Transverse colon (tissue), 4 donors: ENCODE results near the gene RPS10. TPM values are rescaled to one million over a fixed set of nuclear protein-coding genes. Genes with fewer than 3 reads are reported as not detected.

Experiments used
- DNase-seq: peaks from one replicate; pipeline ENCODE4 v3.0.0-alpha.2; 2019
- H3K27ac ChIP-seq, 4 donors: fragments of 200-600 bp; sonication (generic); 2 replicates each; pipeline ENCODE4 v1.5.1; 2016 to 2018; ENCODE audit warnings: inconsistent platforms in 4 of 4
- H3K27me3 ChIP-seq: fragments of 200-600 bp; sonication (generic); 2 replicates; pipeline ENCODE4 v1.5.1; 2017; ENCODE audit warnings: inconsistent platforms
- H3K36me3 ChIP-seq, 4 donors: fragments of 200-600 bp; sonication (generic); 2 replicates each; pipeline ENCODE4 v1.5.1; 2017 to 2019; ENCODE audit warnings: inconsistent platforms in 4 of 4
- H3K4me1 ChIP-seq, 4 donors: fragments of 200-600 bp; sonication (generic); 2 replicates each; pipeline ENCODE4 v1.5.1; 2017 to 2020; ENCODE audit warnings: inconsistent platforms in 4 of 4
- H3K4me3 ChIP-seq, 4 donors: fragments of 200-600 bp; sonication (generic); 1 replicate in 1 of 4; 2 replicates in 3 of 4; pipeline versions ENCODE4 v1.5.1 to v1.6.1; 2017 to 2019; ENCODE audit warnings: inconsistent platforms in 4 of 4
- H3K9me3 ChIP-seq, 2 donors: fragments of 200-600 bp; sonication (generic); 2 replicates each; pipeline ENCODE4 v1.5.1; 2017 to 2019; ENCODE audit warnings: inconsistent platforms in 2 of 2
- EP300 ChIP-seq: sonication (generic); formaldehyde crosslinking; IDR thresholded peaks from one replicate; pipeline ENCODE4 v1.6.1; 2017; ENCODE audit warnings: antibody characterized with exemption, low read depth
- POLR2A ChIP-seq: fragments of 450-650 bp; IDR thresholded peaks from one replicate; pipeline ENCODE4 v1.6.1; 2016; ENCODE audit warnings: antibody characterized with exemption, mild to moderate bottlenecking, moderate library complexity
- POLR2AphosphoS5 ChIP-seq, 3 donors: sonication (generic); formaldehyde crosslinking; IDR thresholded peaks; one replicate each; pipeline ENCODE4 v1.6.1; 2016; ENCODE audit warnings: antibody characterized with exemption in 3 of 3
- WGBS, 2 donors: methylation state at CpG; one replicate each; pipeline ENCODE4 v1.1.5; 2018; ENCODE audit warnings: low coverage in 1 of 2; 5-methylcytosine and 5-hydroxymethylcytosine counted together
- in situ Hi-C, 4 donors: fragments of 200-750 bp; cut with MboI; loops; one replicate each; pipeline versions ENCODE4 v1.15.0 to v1.15.1; 2017; ENCODE audit warnings: low sequenced_read_pairs in 3 of 4, low pct_ligation_motif_present in 1 of 4, low pct_unique_long_range_greater_than_20kb in 1 of 4
- intact Hi-C: fragments of 100-400 bp; cut with DNase I; formaldehyde crosslinking; loops from one replicate; pipeline ENCODE4 v1.15.1; 2023; ENCODE audit warnings: low total_unique reads
- total RNA-seq, 4 donors: library from RNA; depleted of rRNA; stranded (reverse); fragments of >200 nt; gene quantifications; one replicate each; pipeline ENCODE4 v1.1.0, GENCODE V29; 2016
- TF ChIP-seq, protein P1 (sequence below), 5 experiments: fragments of 200-600 bp in 3 of 5; fragments of 450-650 bp in 2 of 5; sonication (generic) in 3 of 5; IDR thresholded peaks; 1 replicate in 2 of 5; 2 replicates in 3 of 5; pipeline ENCODE4 v1.5.1; 2016 to 2017; ENCODE audit warnings: antibody characterized with exemption in 5 of 5, inconsistent platforms in 3 of 5, mild to moderate bottlenecking in 2 of 5, moderate library complexity in 1 of 5

RPS10 gene
- total RNA-seq, 4 donors from 2014 or later: 892 to 1,969 (median 1,491) TPM

DNA sequence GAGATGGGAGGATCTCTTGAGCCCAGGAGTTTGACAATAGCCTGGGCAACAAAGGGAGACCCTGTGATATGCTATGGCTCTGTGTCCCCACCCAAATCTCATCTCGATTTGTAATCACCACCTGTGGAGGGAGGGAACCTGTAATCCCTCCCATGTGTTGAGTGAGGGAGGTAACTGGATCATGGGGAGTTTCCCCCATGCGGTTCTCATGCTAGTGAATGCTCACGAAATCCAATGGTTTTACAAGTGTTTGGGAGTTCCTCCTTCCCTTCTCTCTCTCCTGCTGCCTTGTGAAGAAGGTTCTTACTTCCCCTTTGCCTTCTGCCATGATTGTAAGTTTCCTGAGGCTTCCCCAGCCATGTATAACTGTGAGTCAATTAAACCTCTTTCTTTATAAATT is 36.8 kb downstream of the RPS10 start:
- Histone ChIP-seq H3K27me3 (no peaks in the 10 kb centered on the region), H3K27ac (no peak overlapping the region), H3K36me3 (no peaks in the 10 kb centered on the region), H3K4me3 (no peak overlapping the region), H3K9me3 (no peaks in the 10 kb centered on the region), H3K4me1 (peaks cover 6 to 64% (median 29%) of the 10 kb centered on the region in 4 donors)
- no peak for DNase-seq
- no peak for TF ChIP-seq POLR2AphosphoS5 (IDR thresholded peaks at IDR 0.05)
- no peak for TF ChIP-seq EP300
- no peak for TF ChIP-seq POLR2A
- TF ChIP-seq, protein P1, sequence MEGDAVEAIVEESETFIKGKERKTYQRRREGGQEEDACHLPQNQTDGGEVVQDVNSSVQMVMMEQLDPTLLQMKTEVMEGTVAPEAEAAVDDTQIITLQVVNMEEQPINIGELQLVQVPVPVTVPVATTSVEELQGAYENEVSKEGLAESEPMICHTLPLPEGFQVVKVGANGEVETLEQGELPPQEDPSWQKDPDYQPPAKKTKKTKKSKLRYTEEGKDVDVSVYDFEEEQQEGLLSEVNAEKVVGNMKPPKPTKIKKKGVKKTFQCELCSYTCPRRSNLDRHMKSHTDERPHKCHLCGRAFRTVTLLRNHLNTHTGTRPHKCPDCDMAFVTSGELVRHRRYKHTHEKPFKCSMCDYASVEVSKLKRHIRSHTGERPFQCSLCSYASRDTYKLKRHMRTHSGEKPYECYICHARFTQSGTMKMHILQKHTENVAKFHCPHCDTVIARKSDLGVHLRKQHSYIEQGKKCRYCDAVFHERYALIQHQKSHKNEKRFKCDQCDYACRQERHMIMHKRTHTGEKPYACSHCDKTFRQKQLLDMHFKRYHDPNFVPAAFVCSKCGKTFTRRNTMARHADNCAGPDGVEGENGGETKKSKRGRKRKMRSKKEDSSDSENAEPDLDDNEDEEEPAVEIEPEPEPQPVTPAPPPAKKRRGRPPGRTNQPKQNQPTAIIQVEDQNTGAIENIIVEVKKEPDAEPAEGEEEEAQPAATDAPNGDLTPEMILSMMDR (IDR thresholded peaks at IDR 0.05): no peak
- WGBS, 2 donors: 80 to 84% methylated on average over 2 to 3 of the region's 3 CpGs
- intact Hi-C loops (loop anchor here (10.0 kb wide), 1 partner anchor 74 kb away; no protein-coding TSS in a partner anchor), in situ Hi-C loops (loop anchor here in 1 of 4 donors (25.0 kb wide), 1 partner anchor 127 kb away; no protein-coding TSS in a partner anchor)

DNA sequence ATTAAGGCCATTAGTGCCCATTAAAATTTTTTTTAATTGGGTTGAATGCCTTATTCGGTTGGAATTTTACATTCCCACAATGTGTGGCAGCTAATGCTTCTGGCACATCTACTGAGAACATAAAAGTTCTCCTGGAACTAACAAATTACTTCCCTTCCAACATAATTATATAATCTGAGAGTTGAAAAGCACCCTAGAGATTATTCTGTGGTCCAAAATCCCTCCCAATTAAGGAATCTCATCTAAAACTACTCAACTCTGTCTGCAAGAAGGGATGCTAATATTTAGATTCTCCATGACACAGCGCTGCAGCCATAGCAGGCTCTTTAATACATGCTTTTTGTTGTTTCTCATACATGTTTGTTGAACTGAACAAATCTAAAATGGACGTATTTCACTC is 37.4 kb downstream of the RPS10 start:
- H3K27ac ChIP-seq: no peak overlapping the region
- H3K4me1 ChIP-seq: peaks cover 6 to 64% (median 28%) of the 10 kb centered on the region in 4 donors
- H3K9me3 ChIP-seq: no peaks in the 10 kb centered on the region
- no peak overlapping the region for H3K4me3 ChIP-seq
- no peak for DNase-seq
- intact Hi-C loops: loop anchor here (10.0 kb wide), 1 partner anchor 74 kb away; no protein-coding TSS in a partner anchor
- no peaks in the 10 kb centered on the region for H3K27me3 ChIP-seq
- H3K36me3 ChIP-seq: no peaks in the 10 kb centered on the region
- WGBS, 2 donors: 80 to 85% methylated on average over 3 of the region's 3 CpGs
- in situ Hi-C loops: loop anchor here in 1 of 4 donors (25.0 kb wide), 1 partner anchor 126 kb away; no protein-coding TSS in a partner anchor
- TF ChIP-seq POLR2A (no peak), EP300 (no peak), POLR2AphosphoS5 (IDR thresholded peaks at IDR 0.05) (no peak)
- TF ChIP-seq, protein P1 (IDR thresholded peaks at IDR 0.05): no peak

DNA sequence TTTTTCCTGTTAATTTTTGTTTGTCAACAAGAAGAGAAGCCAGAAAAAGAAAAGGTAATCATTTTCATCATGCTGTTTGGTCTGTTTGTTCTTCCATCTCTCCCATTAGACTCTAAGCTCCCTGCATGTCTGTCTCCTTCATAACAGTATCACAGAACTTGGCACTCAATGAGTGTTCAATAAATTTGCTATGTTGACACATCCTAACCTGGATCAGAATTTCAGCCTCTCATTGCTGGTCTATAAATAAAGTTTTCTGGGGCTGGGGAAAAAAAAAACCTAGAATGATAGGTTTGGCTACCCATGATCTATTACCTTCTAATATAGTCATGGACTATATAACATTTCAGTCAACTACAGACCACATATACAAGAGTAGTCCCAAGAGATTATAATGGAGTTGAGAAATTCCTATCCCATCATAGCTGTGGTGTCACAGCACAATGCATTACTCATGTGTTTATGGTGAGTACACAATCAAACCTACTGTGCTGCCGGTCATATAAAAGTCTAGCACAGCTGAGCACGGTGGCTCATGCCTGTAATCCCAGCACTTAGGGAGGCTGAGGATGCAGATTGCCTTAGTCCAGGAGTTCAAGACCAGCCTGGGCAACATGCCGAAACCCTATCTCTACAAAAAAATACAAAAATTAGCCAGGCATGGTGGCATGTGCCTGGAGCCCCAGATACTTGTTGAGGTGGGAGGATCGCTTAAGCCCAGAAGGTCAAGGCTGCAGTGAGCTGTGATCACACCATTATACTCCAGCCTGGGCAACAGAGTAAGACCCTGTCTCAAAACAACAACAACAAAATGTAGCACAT is 39.3 kb downstream of the RPS10 start:
- Histone ChIP-seq H3K9me3 (no peaks in the 10 kb centered on the region), H3K27ac (peak overlapping the region in 1 of 4 donors; percentile 1), H3K27me3 (no peaks in the 10 kb centered on the region), H3K4me3 (no peak overlapping the region), H3K4me1 (peaks cover 6 to 62% (median 26%) of the 10 kb centered on the region in 4 donors), H3K36me3 (no peaks in the 10 kb centered on the region)
- WGBS, 2 donors: 64% methylated on average over 4 of the region's 4 CpGs; no CpG with 5 or more reads in 1 of the 2 donors
- TF ChIP-seq, protein P1 (IDR thresholded peaks at IDR 0.05): no peak
- peak in 1 of 3 donors; percentile 25 for TF ChIP-seq POLR2AphosphoS5 (IDR thresholded peaks at IDR 0.05)
- TF ChIP-seq POLR2A: no peak
- TF ChIP-seq EP300: no peak
- no peak for DNase-seq
- intact Hi-C loops: loop anchor here (10.0 kb wide), 1 partner anchor 72 kb away; no protein-coding TSS in a partner anchor
- in situ Hi-C loops: loop anchor here in 1 of 4 donors (25.0 kb wide), 1 partner anchor 124 kb away; no protein-coding TSS in a partner anchor

DNA sequence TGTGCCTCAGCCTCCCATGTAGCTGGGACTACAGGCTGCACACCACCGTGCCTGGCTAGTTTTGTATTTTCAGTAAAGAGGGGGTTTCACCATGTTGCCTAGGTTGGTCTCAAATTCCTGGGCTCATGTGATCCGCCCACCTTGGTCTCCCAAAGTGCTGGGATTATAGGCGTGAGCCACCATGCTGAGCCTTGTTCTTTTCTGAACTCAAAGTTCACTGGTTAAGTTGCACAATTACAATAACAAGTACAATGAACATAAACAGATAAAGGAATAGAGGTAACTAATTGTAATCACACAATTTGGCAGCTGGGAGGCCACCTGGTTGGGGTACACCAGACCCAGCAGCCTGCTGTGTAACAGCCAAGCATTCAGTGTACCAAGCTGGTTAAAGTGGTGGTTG is 40.1 kb downstream of the RPS10 start:
- no peak for DNase-seq

More for the DNA sequence above, 40.1 kb downstream of the RPS10 start:
- TF ChIP-seq, protein P1 (IDR thresholded peaks at IDR 0.05): no peak
- no peak for TF ChIP-seq POLR2A
- TF ChIP-seq POLR2AphosphoS5 (IDR thresholded peaks at IDR 0.05): no peak
- no peak for TF ChIP-seq EP300
- intact Hi-C loops: loop anchor here (10.0 kb wide), 1 partner anchor 71 kb away; no protein-coding TSS in a partner anchor
- H3K27ac ChIP-seq: peak overlapping the region in 1 of 4 donors; percentile 1
- peaks cover 5 to 54% (median 20%) of the 10 kb centered on the region in 4 donors for H3K4me1 ChIP-seq
- H3K36me3 ChIP-seq: no peaks in the 10 kb centered on the region
- WGBS, 2 donors: 94% methylated on average over 3 of the region's 3 CpGs; no CpG with 5 or more reads in 1 of the 2 donors
- no peaks in the 10 kb centered on the region for H3K27me3 ChIP-seq
- no peaks in the 10 kb centered on the region for H3K9me3 ChIP-seq
- no peak overlapping the region for H3K4me3 ChIP-seq
- in situ Hi-C loops: loop anchor here in 1 of 4 donors (25.0 kb wide), 1 partner anchor 123 kb away; no protein-coding TSS in a partner anchor
